ENCODE results near the gene BIN2.
"Not testable (repeated sequence)": the region's sequence is repeated elsewhere in the genome, so short reads cannot be mapped to it uniquely, and the experiment has no call there.

DNA sequence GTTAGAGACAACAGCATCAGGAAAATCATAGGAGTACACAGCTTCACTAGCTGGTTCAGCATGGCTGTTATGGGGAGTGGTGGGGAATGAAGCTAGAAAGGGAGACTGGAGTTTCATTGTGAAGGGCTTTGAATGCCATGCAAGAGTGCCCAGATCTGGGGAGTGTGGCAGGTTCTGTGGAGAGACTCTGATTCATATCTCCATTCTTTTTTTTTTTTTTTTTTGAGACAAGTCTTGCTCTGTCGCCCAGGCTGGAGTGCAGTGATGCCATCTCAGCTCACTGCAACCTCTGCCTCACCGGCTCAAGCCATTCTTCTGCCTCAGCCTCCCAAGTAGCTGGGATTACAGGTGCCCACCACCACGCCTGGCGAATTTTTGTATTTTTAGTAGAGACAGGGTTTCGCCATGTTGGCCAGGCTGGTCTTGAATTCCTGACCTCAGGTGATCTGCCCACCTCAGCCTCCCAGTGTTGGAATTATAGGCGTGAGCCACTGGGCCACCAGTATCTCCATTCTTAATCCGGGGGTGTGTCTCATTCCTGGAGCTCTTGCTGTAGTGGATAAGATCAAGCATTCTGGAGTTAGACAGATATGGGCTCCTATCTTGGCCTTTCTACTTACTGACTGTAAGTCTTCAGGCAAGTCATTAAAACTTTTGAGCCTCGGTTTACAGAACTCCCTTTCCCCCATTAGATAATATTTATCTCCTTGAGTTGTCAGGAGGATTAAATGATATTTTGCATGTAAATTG is 5.7 kb downstream of the BIN2 start:
- not testable (repeated sequence) for TF ChIP-seq POLR2AphosphoS5 (IDR thresholded peaks at IDR 0.05; ENCODE audit: low read depth, low read length)
- TF ChIP-seq, protein P1, sequence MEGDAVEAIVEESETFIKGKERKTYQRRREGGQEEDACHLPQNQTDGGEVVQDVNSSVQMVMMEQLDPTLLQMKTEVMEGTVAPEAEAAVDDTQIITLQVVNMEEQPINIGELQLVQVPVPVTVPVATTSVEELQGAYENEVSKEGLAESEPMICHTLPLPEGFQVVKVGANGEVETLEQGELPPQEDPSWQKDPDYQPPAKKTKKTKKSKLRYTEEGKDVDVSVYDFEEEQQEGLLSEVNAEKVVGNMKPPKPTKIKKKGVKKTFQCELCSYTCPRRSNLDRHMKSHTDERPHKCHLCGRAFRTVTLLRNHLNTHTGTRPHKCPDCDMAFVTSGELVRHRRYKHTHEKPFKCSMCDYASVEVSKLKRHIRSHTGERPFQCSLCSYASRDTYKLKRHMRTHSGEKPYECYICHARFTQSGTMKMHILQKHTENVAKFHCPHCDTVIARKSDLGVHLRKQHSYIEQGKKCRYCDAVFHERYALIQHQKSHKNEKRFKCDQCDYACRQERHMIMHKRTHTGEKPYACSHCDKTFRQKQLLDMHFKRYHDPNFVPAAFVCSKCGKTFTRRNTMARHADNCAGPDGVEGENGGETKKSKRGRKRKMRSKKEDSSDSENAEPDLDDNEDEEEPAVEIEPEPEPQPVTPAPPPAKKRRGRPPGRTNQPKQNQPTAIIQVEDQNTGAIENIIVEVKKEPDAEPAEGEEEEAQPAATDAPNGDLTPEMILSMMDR (IDR thresholded peaks at IDR 0.05) = not testable (repeated sequence)
- TF ChIP-seq, protein P2, sequence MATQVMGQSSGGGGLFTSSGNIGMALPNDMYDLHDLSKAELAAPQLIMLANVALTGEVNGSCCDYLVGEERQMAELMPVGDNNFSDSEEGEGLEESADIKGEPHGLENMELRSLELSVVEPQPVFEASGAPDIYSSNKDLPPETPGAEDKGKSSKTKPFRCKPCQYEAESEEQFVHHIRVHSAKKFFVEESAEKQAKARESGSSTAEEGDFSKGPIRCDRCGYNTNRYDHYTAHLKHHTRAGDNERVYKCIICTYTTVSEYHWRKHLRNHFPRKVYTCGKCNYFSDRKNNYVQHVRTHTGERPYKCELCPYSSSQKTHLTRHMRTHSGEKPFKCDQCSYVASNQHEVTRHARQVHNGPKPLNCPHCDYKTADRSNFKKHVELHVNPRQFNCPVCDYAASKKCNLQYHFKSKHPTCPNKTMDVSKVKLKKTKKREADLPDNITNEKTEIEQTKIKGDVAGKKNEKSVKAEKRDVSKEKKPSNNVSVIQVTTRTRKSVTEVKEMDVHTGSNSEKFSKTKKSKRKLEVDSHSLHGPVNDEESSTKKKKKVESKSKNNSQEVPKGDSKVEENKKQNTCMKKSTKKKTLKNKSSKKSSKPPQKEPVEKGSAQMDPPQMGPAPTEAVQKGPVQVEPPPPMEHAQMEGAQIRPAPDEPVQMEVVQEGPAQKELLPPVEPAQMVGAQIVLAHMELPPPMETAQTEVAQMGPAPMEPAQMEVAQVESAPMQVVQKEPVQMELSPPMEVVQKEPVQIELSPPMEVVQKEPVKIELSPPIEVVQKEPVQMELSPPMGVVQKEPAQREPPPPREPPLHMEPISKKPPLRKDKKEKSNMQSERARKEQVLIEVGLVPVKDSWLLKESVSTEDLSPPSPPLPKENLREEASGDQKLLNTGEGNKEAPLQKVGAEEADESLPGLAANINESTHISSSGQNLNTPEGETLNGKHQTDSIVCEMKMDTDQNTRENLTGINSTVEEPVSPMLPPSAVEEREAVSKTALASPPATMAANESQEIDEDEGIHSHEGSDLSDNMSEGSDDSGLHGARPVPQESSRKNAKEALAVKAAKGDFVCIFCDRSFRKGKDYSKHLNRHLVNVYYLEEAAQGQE (IDR thresholded peaks at IDR 0.05; ENCODE audit: insufficient read depth in 1 of 2, low read depth in 2 of 2, low read length in 1 of 2) = not testable (repeated sequence)

Data from Panc1 (cell line).